B cell (primary cell): Measurements from ENCODE around the gene RARA. TPM values are rescaled to one million over a fixed set of nuclear protein-coding genes. Genes with fewer than 3 reads are reported as not detected.

Source experiments
- ATAC-seq: fragments of 200-7000 bp; cut with Tn5 transposase; one replicate; pipeline ENCODE4 v1.10.0; 2021; ENCODE audit warnings: low read depth, mild to moderate bottlenecking, moderate number of reproducible peaks, moderate library complexity
- CTCF ChIA-PET: fragments of 350-600 bp; sonication (Branson Sonifier 250); formaldehyde crosslinking; loops from one replicate; lab custom pipeline; 2021; ENCODE audit warnings: antibody characterized with exemption, inconsistent platforms; lab: Charles Lee
- POLR2A ChIA-PET: fragments of 350-600 bp; sonication (Branson Sonifier 250); formaldehyde crosslinking; loops from one replicate; lab custom pipeline; 2021; ENCODE audit warnings: antibody characterized with exemption; lab: Charles Lee
- DNase-seq: peaks from one replicate; pipeline ENCODE4 v3.0.0; 2013
- H2AFZ ChIP-seq: 2 replicates; pipeline ENCODE4 v1.6.1; 2012; ENCODE audit warnings: mild to moderate bottlenecking, low read depth, low read length; ENCODE audit not compliant: insufficient read depth, poor library complexity, severe bottlenecking
- H3K27ac ChIP-seq, 2 donors: 1 replicate in 1 of 2; 2 replicates in 1 of 2; pipeline ENCODE4 v1.5.1; 2012 to 2013; ENCODE audit warnings: low read length in 2 of 2, mild to moderate bottlenecking in 2 of 2, moderate library complexity in 1 of 2
- H3K27me3 ChIP-seq, 4 experiments: fragments of 200-600 bp in 1 of 4; sonication (generic) in 1 of 4; replicated peaks in 1 of 4; 1 replicate in 2 of 4; 2 replicates in 2 of 4; pipeline versions ENCODE4 v1.6.1 to v1.7.0; 2013 to 2016; ENCODE audit warnings: low read length in 3 of 4, mild to moderate bottlenecking in 2 of 4, mixed read lengths in 1 of 4, moderate library complexity in 1 of 4; ENCODE audit not compliant: insufficient read depth in 4 of 4, control insufficient read depth in 3 of 4; ENCODE audit errors: control extremely low read depth in 1 of 4
- H3K36me3 ChIP-seq, 2 experiments: replicated peaks in 1 of 2; 1 replicate in 1 of 2; 2 replicates in 1 of 2; pipeline versions ENCODE4 v1.6.1 to v1.7.1; 2013; ENCODE audit warnings: low read length in 1 of 2; ENCODE audit not compliant: insufficient read depth in 2 of 2, control insufficient read depth in 1 of 2; ENCODE audit errors: control extremely low read depth in 1 of 2, extremely low read depth in 1 of 2
- H3K4me1 ChIP-seq, 2 donors: fragments of 200-600 bp in 1 of 2; sonication (generic) in 1 of 2; 1 replicate in 1 of 2; 2 replicates in 1 of 2; pipeline versions ENCODE4 v1.5.1 to v1.6.1; 2013 to 2017; ENCODE audit warnings: low read length in 2 of 2; ENCODE audit not compliant: control insufficient read depth in 2 of 2, insufficient read depth in 2 of 2
- H3K4me2 ChIP-seq: replicated peaks from 2 replicates; pipeline ENCODE3; 2012; ENCODE audit warnings: mild to moderate bottlenecking, low read depth, low read length; ENCODE audit not compliant: poor library complexity, severe bottlenecking
- H3K4me3 ChIP-seq, 5 experiments: fragments of 200-600 bp in 1 of 5; sonication (generic) in 1 of 5; 1 replicate in 3 of 5; 2 replicates in 2 of 5; pipeline versions ENCODE4 v1.5.1 to v1.7.0; 2011 to 2016; ENCODE audit warnings: low read length in 4 of 5, mild to moderate bottlenecking in 4 of 5, low read depth in 2 of 5, control low read depth in 1 of 5, moderate library complexity in 1 of 5; ENCODE audit not compliant: insufficient read depth in 1 of 5; ENCODE audit errors: control extremely low read depth in 1 of 5, extremely low read depth in 1 of 5
- H3K79me2 ChIP-seq: fragments of 200-600 bp; sonication (generic); one replicate; pipeline ENCODE4 v1.6.0; 2016; ENCODE audit warnings: low read length; ENCODE audit not compliant: control insufficient read depth, insufficient read depth
- H3K9ac ChIP-seq: fragments of 200-600 bp; sonication (generic); 2 replicates; pipeline ENCODE4 v1.6.1; 2017; ENCODE audit warnings: mild to moderate bottlenecking, low read length, moderate library complexity
- H3K9me3 ChIP-seq, 3 donors: one replicate each; pipeline versions ENCODE4 v1.6.1 to v1.7.1; 2013; ENCODE audit warnings: low read length in 2 of 3; ENCODE audit not compliant: control insufficient read depth in 2 of 3, insufficient read depth in 1 of 3; ENCODE audit errors: control extremely low read depth in 1 of 3
- H4K20me1 ChIP-seq: 2 replicates; pipeline ENCODE4 v1.6.0; 2012; ENCODE audit warnings: mild to moderate bottlenecking, low read length; ENCODE audit not compliant: insufficient read depth, control insufficient read depth, poor library complexity, severe bottlenecking
- H3K27ac Mint-ChIP-seq: one replicate; pipeline ENCODE4 v1.8.0; 2021; ENCODE audit warnings: mixed read lengths
- H3K27me3 Mint-ChIP-seq: one replicate; pipeline ENCODE4 v1.8.0; 2021; ENCODE audit warnings: mixed read lengths
- H3K4me1 Mint-ChIP-seq: one replicate; pipeline ENCODE4 v1.8.0; 2021; ENCODE audit warnings: mixed read lengths
- H3K4me3 Mint-ChIP-seq: one replicate; pipeline ENCODE4 v1.8.0; 2021; ENCODE audit warnings: mixed read lengths
- H3K9me3 Mint-ChIP-seq: one replicate; pipeline ENCODE4 v1.8.0; 2022; ENCODE audit warnings: mixed read lengths; ENCODE audit not compliant: insufficient read depth
- CTCF ChIP-seq: fragments of 200-600 bp; IDR thresholded peaks from one replicate; pipeline ENCODE4 v1.8.0; 2022; ENCODE audit warnings: antibody characterized with exemption, mild to moderate bottlenecking
- EZH2 ChIP-seq: IDR thresholded peaks from 2 replicates; pipeline ENCODE4 v1.6.1; 2012; ENCODE audit warnings: borderline replicate concordance, low read depth, mild to moderate bottlenecking, moderate library complexity, low read length; ENCODE audit not compliant: insufficient read depth, poor library complexity, severe bottlenecking
- WGBS: methylation state at CpG from one replicate; pipeline ENCODE4 v1.1.5; 2013; ENCODE audit warnings: missing lambda C conversion rate; ENCODE audit not compliant: insufficient coverage; 5-methylcytosine and 5-hydroxymethylcytosine counted together
- intact Hi-C: fragments of 100-400 bp; cut with micrococcal nuclease; formaldehyde crosslinking; loops from one replicate; pipeline ENCODE4 v1.10.0; 2022
- polyA plus RNA-seq: library from polyadenylated mRNA; depleted of rRNA; stranded (reverse); fragments of >200 nt; gene quantifications from 2 replicates; pipeline ENCODE4 v1.2.3, GENCODE V29; 2012
- total RNA-seq, 2 donors: library from RNA; stranded (reverse); fragments of 120-200 nt in 1 of 2; gene quantifications; 1 replicate in 1 of 2; 2 replicates in 1 of 2; pipeline versions ENCODE4 v1.2.3 to v1.2.4, GENCODE V29; 2013 to 2022

Gene RARA
- total and polyA plus RNA-seq, 2 donors (not counting 1 experiment from before 2014, with no cell fraction given): 20.7 to 86.2 TPM

GRCh38 chr17:40307740-40308239 is 1.2 kb upstream of the RARA start:
- Mint-ChIP-seq H3K4me1 (peaks cover 8% of the 10 kb centered on the region), H3K27me3 (no peaks in the 10 kb centered on the region), H3K9me3 (no peaks in the 10 kb centered on the region), H3K27ac (no peak overlapping the region), H3K4me3 (no peak overlapping the region)
- H3K36me3 ChIP-seq: no peaks in the 10 kb centered on the region
- ChIA-PET POLR2A (interaction anchor here (1.2 kb wide), 1 partner anchor 47 kb away, joined by 5 read pairs; no protein-coding TSS in a partner anchor), CTCF (interaction anchor here (0.6 to 30.5 kb wide), 17 partner anchors 9 to 224 kb away, joined by 3 to 871 read pairs (median 6); partner anchors contain the start of genes GJD3, TOP2A and WIPF2)
- TF ChIP-seq EZH2: no peak
- TF ChIP-seq CTCF: no peak
- no peaks in the 10 kb centered on the region for H3K9me3 ChIP-seq
- WGBS: 11% methylated on average over 2 of the region's 3 CpGs
- no peak overlapping the region for H3K27ac ChIP-seq
- no peak overlapping the region for H3K4me2 ChIP-seq
- H2AFZ ChIP-seq: no peak overlapping the region
- H3K27me3 ChIP-seq: no peaks in the 10 kb centered on the region
- no peak overlapping the region for H3K4me3 ChIP-seq
- ATAC-seq (no peak), DNase-seq (no peak)
- no peak overlapping the region for H3K9ac ChIP-seq
- intact Hi-C loops: no loop called here
- no peaks in the 10 kb centered on the region for H4K20me1 ChIP-seq
- H3K4me1 ChIP-seq: peaks cover 49 to 50% of the 10 kb centered on the region in 2 donors
- H3K79me2 ChIP-seq: peaks cover 4% of the 10 kb centered on the region

- DNase-seq (no peak), ATAC-seq (no peak)
- H3K9me3 Mint-ChIP-seq: no peaks in the 10 kb centered on the region
- no peak overlapping the region for H3K27ac Mint-ChIP-seq
- CTCF ChIA-PET: interaction anchor here (0.7 to 30.5 kb wide), 17 partner anchors 8 to 305 kb away, joined by 3 to 871 read pairs (median 5); partner anchors contain the start of genes GJD3 and TOP2A
- intact Hi-C loops: loop anchor here (1.0 kb wide), 1 partner anchor 8 kb away; no protein-coding TSS in a partner anchor
- H3K27me3 ChIP-seq: no peaks in the 10 kb centered on the region
- WGBS: 85% methylated on average over 2 of the region's 2 CpGs
- H3K4me2 ChIP-seq: peak overlapping the region; percentile 77
- no peaks in the 10 kb centered on the region for H3K9me3 ChIP-seq
- no peaks in the 10 kb centered on the region for H3K36me3 ChIP-seq
- peak overlapping the region; percentile 30 for H3K4me3 Mint-ChIP-seq
- no peak overlapping the region for H3K4me3 ChIP-seq
- no peaks in the 10 kb centered on the region for H4K20me1 ChIP-seq
- no peak for TF ChIP-seq CTCF
- no peak for TF ChIP-seq EZH2
- peaks cover 50 to 53% of the 10 kb centered on the region in 2 donors for H3K4me1 ChIP-seq
- POLR2A ChIA-PET: interaction anchor here (0.6 to 1.5 kb wide), 5 partner anchors 8 to 41 kb away, joined by 3 to 8 read pairs (median 5); no protein-coding TSS in a partner anchor
- H3K27me3 Mint-ChIP-seq: no peaks in the 10 kb centered on the region
- H2AFZ ChIP-seq: no peak overlapping the region
- no peak overlapping the region for H3K27ac ChIP-seq
- H3K9ac ChIP-seq: no peak overlapping the region
- peaks cover 6% of the 10 kb centered on the region for H3K79me2 ChIP-seq
- H3K4me1 Mint-ChIP-seq: peaks cover 19% of the 10 kb centered on the region
Measured at GRCh38 chr17:40309949-40310510, 1.1 kb downstream of the RARA start.
